Stimulated activated CD8-positive, alpha-beta memory T cell treated with anti-CD3 and anti-CD28 coated beads, Interleukin-7, amount 100 ng/mL, for 4 hours (primary cell): Measurements from ENCODE around the gene GALNTL6.
"Not testable (repeated sequence)": the region's sequence is repeated elsewhere in the genome, so short reads cannot be mapped to it uniquely, and the experiment has no call there.

Source experiments
- DNase-seq, 2 donors: peaks; one replicate each; pipeline ENCODE4 v3.0.0-alpha.2; 2020; ENCODE audit warnings: low read depth in 2 of 2

Gene GALNTL6

DNA sequence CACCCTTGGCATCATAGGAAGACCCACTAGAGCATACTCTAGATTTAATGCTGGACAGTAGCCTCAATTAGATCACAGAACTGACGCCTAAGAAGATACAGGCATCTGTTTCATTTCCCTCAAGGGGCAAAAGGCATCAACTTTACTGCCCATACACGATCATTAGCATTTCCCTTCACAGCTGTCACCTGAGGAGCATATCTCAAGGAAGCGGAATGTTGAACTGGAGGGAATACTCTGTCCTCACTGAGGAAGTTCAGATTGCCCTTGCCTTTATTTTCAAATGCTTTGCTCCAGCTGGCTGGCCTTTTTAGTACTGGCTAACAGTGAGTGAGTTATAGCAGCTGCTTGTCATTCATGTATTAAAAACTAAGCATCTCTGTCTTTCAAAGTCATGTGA, 847.0 kb downstream of the GALNTL6 start:
- no peak for DNase-seq

DNA sequence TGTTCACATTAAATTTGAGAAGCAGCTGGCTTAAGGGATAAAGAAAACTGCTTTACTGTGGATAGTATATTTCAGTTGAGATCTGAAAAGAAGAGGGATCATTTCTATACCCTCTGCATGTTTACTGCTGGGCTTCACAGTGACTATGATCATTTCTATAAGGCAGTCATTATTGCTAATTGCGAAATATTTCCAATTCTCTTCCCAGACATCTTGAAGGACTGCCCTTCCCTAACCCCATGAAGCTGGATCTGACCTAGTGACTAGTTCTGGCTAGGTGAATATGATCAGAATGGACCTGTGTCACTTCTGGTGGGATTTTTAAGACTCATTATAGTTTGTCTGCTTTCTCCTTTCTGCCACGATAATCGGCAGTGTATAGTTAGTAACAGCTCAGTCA, 848.9 kb downstream of the GALNTL6 start:
- no peak for DNase-seq

DNA sequence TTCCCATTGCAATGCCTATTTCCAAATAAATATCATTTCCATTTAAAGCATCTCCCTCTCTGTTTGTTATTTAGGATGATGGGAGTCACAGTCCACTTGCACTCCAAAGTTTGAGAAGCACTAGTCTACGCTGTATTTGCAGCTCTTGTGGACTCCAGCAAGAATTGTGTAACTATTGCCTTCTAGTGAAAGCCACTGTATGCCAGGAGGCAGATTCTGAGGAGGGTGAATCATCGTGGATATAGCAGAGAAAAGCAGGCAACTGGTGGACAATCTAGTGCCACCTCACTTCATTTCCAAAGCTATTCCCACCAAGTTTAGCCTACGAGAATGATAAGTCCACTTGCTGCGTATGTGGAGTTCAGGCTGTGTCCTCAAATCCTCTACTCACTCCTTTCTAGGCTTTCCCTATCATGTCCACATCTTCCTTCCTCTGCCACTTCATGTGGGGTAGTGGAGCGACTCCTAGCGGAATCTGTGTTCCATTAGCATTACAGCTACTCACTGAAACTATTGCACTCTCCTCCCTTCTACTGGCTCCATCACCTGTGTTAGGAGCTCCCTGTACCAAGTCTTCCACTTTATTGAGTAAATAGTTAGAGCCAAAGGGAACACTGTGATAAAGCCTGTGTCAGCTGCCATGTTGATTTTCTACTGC, 853.6 kb downstream of the GALNTL6 start:
- DNase-seq: no peak

DNA sequence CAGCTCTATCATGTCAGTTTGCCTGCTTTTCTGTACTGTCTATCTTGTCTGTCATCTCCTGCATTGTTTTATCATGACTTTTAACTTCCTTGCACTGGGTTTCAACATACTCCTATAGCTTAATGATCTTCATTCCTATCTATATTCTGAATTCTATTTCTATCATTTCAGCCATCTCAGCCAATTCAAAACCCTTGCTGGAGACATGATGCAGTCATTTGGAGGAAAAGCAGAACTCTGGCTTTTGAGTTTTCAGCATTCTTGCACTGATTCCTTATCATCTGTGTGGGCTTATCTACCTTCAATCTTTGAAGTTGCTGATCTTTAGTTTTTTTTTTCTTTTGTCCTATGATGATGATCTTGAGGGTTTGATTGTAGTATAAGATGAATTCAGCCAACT, 861.6 kb downstream of the GALNTL6 start:
- no peak for DNase-seq

DNA sequence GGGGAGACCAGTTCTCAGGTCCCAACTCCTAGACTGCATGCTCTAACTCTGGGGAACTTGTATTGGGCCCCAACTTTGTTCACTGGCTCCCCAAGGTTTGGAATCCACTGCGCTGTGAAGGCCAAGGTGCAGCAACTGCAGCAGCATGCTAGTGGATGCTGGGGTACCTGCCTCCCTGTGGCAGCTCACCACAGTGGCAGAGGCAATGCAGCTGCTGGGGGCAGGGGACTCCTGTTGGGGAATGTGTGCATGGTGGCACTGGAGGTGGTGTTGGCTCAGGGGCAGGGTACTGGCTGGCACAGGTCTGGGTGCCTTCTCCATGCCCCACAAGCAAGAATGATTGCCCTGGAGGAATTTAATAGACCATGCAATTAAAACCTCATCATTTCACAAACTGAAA, 862.0 kb downstream of the GALNTL6 start:
- DNase-seq: no peak

DNA sequence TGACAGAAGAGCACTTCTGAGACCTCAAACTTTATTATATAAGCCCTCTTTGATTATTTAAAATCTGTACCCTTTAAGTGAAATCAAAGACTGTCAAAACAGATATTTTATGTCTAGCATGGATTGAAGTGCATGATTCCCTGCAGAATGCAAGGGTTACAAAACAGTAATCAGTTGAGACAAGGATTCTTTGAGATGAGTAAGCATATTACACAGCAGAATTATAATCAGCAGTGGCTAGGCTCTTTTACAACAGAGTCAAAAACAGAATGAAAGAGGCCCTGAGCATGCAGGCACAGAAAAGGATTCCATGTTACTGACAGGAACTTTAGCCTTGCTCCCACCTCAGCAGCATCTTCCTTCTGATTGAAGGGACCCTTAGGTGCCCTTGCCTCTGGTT, 867.5 kb downstream of the GALNTL6 start:
- no peak for DNase-seq

DNA sequence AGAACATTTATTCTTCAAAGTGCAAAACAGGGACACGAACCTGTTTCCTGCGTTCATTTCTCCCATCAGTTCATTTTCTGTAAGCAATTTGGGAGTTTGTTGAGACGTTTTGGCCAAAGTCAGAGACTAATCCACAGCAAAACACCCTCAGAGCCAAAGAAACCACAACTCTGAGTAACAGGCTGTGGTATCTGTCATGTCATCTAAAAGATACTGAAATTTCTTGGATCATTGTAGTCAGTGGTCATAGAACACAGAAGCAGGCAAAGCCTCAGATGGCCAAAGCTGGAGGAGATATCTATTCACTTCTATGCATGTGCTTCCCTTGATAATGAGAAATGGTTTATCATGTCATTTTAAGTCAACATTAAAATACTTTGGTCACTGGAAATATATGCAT, 869.8 kb downstream of the GALNTL6 start:
- no peak for DNase-seq

DNA sequence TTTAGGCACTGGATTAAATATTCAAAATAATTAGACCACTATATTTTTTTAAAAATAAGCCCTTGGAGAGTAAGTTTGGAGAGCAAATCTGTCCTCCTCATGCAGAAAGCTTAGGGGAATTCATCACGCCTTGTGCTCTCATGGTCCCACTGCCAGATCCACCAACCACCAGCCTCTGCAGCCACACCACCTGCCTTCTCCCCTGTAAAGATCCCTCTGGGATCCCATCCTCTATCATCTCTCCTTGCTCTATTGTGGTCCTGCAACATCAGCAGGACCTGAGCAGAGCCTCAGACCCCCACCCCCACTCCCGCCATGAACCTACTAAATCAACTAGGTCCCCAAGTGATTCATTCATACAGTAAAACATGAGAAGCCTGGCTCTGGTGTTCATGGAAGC, 872.8 kb downstream of the GALNTL6 start:
- DNase-seq: no peak

DNA sequence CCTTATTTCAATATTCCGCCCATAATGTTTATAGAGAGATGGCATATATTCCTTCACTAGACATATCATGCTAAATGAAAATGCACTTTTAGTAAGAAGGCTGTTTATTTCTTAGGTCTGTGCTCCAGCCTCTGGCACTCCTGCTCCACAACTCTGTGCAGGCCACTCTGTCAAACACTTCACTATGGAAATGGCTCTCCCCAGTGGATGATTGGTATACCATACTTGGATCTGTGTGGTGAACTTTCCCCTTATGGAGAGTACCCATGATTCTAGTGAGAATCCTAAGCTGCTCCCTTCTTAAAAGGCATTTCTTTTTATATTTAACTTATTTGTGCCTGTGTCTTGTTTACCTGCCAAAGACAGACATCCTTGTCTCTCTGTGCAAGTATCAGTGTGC, 875.3 kb downstream of the GALNTL6 start:
- no peak for DNase-seq

DNA sequence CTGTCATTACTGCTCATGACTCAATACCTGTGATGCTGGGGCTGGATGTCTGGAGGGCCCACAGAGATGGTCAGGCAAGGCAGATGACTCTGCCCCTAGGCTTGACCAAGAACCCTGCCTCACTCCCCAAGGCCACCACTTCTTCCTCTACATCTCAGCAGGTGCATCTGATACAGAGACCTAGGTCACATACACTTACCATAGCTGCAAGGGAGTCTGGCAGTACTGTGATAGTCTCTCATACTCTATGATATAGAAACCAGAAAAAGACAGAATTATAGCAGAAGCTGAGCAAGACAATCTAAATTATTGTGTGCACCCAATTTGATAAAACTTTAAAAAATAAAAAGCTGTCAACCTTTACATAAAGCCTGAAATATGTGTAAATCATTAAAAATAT, 878.3 kb downstream of the GALNTL6 start:
- no peak for DNase-seq

DNA sequence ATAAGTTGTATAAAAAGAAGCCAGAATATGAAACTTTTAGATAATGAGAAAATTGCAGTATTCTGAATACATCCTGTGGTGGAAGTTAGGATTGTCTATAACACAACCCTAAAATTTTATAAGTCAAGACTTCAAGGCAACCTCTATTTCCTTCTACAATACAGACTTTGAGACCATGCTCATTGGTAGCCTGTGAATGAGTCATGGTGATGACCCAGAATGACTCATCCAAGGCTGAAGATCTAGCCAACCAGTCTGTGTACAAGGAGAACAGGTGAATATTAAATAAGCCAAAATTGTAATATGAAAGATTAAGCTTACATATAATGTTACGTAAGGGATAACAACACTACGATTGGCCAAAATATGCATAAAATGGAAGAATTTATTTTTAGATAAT, 879.5 kb downstream of the GALNTL6 start:
- DNase-seq: no peak

DNA sequence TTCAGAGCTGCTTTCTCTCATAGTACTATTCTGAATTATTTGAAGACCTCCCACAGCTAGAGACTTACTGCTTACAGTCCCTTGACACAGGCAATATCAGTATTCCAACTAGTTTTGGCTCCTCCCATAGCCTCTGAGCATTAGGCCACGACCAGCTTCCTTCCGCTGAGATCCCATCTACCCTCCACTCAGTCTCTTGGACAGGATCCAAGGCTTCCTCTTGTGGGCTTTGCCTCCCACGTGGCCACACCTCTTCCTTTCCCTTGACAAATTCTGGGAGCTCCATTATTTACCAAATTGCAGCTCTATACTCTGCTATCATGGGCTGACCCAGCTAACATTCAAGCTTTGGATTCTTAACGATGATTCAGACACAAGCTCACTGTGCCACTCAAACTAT, 885.1 kb downstream of the GALNTL6 start:
- DNase-seq: no peak

DNA sequence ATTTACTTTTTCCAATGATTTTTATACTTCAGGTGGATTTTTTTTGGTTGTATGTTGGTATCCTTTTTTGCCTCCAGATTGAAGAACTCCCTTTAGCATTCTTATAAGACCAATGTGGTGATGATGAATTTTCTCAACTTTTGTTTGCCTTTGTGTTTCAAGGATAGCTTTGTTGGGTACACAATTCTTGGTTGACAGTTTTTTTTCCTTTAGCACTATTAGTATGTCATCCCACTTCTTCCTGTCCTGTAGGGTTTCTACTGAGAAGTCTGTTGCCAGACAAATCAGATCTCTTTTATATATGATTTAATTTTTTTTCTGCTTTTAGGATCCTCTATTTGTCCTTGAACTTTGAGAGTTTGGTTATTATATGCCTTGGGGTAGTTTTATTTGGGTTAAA, 892.4 kb downstream of the GALNTL6 start:
- DNase-seq: no peak

DNA sequence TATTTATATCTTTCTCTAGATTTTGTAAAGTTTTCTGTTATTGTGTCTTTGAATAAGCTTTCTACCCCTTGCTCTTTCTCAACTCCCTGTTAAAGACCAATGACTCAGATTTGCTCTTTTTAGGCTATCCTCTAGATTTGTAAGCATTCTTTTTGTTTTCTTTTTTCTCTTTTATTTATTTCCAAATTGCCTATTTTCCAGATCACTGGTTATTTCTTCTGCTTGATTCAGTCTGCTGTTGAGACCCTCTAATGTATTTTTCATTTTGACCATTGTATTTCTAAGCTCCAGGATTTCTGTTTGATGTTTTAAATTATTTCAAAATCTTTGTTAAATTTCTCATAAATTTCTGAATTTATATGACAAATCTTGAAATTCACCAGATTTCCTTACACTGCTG, 892.8 kb downstream of the GALNTL6 start:
- DNase-seq: no peak

DNA sequence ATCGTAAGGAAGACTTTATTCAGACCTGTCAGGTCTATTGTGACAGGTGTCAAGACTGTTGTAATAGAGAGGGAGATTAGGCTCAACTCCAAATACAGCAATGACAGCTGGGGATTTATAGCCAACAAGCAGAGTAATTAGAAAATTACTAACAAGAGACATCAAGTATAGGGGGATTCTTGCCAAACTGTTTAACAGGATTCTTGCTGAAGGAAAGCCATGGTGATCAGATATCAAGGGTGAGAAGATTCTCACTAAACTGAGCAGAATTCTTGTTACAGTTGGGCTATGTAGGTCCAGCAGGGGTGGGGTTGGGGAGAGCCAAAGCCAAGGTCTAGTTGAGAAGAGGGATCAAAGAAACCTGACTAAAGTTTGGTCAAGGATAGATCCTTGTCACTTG, 894.4 kb downstream of the GALNTL6 start:
- no peak for DNase-seq

DNA sequence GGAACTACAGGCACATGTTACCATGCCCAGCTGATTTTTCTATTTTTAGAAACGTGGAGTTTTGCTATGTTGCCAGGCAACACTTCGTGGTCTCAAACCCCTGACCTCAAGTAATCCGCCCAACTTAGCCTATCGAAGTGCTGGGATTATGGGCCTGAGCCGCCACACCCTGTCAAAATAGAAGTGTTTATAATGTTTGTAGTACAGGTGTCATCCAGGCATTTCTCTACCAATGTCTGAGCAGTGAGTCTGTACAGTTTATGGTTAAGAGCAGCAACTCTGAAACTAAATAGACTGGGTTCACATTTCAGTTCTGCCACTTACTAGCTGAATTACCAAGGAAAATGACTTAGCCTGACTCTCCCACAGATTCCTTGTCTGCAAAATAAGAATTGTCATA, 895.0 kb downstream of the GALNTL6 start:
- DNase-seq: no peak

DNA sequence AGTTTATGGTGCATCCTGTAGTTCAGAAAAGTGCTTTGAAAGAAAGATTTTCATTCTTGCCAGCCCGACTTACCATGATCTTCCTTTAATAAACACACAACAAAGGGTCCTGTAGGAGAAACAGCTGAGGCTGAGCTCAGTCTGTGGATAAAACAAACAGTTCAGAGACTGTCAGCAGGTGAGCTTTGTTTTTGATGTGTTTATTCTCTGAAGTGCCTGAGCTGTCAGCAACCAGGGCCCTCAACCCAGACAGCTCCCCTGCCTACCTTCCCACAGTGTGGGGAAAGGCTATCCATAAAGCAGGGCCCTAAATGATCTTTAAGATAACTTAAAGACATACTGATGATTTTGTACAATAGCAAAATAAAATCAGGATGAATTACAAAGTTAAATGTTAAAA, 896.2 kb downstream of the GALNTL6 start:
- no peak for DNase-seq

DNA sequence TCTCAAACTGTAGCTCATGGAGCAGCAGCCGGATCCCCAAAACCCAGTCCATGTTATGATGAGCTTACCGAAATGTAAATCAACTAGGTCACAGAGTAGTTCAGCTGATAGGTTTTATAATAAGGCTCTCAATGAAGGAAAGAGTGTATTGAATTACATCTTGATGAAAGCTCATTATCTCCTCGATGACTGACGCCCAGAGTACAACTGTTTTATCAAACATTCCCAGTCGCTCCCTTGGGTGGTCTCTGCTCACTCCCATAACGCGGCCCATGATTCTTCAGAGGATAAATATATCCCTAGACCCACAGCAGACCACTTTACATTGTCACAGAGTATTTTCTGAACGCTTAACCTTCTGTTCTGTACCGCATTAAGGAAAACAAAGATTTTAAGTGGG, 903.1 kb downstream of the GALNTL6 start:
- DNase-seq: no peak

DNA sequence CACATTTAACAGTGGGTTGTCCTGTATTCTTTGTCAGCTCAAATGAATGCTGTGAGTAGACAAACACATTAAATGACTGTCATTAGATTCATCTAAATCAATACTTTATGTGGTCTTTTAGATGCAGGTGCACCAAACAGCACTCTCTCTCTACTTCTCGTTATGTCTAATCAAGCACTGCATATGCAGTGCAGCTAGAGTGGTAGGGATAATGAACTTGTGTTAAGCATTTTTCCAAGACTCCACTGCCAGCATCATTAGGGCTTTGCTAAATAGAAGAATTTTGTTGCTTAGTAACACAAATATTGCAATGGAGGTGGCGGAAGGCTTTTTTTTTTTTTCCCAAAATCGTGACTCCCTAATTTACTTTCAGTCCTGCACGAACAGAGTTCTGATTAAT, 908.5 kb downstream of the GALNTL6 start:
- DNase-seq: no peak

DNA sequence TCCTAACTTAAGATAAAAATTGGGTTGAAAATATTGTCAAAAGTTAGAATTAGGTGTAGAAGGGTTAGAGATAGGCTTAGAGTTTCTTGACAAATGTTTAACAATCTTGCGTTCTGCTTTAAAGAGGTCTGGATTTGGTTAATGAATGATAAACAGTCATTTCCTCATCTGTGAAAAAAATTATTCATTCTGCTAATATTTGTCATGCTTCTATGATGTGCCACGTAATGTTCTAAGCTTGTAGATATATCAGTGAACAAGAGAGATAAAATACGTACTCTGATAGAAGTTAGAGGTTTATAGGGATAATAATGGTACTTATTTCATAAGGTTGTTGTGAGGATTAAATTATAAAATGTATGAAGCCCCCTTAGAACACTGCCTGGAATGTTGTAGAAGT, 912.4 kb downstream of the GALNTL6 start:
- no peak for DNase-seq

DNA sequence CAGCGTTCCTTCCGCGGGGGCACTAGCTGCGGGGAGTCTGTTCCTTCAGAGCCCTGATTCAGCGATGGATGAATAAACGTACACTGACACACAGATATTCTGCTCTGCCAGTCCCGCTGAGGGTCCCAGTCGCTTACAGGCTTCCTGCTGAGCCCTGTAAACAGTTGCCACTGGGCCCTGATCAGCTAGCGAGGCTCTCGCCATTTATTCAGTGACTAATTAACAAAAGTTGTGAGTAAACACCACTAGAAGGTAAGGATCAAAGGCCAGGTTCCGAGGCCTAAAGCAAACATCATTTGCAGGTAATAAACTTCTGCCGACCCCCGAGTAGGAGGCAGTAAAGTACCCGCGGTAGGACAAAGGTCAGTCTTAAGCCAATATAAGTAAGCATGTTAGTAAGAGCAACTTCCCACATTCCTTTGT, 912.8 kb downstream of the GALNTL6 start:
- DNase-seq: no peak

DNA sequence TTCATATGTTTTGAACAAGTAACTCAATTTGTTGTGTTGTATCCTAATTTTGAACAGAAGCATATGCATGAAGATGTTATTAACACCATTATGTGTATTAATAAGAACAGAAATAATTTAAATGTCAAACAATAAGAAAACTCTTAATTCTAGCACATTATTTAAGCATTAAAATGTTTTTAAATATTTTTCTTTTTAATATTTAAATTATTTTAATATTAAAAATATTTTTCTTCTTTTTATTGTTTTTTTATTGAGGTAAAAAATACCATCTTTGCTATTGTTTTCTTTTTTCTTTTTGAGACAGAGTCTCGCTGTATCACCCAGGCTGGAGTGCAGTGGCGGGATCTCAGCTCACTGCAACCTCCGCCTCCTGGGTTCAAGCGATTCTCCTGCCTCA, 914.4 kb downstream of the GALNTL6 start:
- DNase-seq: no peak

DNA sequence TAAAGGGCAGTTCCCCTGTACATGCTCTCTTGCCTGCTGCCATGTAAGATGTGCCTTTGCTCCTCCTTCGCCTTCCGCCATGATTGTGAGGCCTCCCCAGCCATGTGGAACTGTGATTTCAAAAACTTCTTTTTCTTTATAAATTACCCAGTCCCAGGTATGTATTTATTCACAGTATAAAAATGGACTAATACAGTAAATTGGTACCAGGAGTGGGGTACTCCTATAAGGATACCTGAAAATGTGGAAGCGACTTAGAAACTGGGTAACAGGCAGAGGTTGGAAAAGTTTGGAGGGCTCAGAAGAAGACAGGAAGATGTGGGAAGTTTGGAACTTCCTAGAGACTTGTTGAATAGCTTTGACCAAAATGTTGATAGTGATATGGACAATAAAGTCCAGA, 920.4 kb downstream of the GALNTL6 start:
- not testable (repeated sequence) for DNase-seq

DNA sequence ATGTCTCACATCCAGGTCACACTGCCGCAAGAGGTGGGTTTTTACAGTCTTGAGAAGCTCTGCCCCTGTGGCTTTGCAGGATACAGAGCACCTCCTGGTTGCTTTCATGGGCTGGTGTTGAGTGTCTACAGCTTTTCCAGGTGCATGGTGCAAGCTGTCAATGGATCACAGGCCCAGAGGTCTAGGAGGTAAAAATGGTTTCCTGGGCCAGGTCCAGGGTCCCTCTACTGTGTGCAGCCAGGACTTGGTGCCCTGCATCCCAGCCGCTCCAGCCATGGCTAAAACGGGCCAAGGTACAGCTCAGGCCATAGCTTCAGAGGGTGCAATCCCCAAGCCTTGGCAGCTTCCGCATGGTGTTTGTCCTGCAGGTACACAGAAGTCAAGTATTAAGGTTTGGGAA, 921.4 kb downstream of the GALNTL6 start:
- DNase-seq: no peak

DNA sequence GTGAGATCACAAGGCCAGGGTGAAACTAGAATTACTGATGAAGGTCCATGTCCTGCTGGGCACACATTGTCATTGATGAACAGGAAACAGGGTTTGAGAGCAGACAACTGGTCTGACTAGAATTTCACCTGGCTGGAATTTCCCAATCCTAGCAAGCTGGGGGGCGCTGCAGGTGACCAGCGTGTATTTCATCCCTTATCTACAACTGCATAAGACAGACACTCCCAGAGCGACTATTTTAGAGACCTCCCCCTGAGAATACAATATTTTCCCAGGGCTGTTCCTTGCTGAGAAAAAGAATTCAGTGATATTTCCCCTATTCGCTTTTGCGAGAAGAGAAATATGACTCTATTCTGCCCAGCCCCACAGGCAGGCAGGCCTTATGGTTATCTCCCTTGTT, 922.8 kb downstream of the GALNTL6 start:
- DNase-seq: no peak
